HG03460 (cell line): ENCODE results near the gene NR3C2.
"Not testable (repeated sequence)": the region's sequence is repeated elsewhere in the genome, so short reads cannot be mapped to it uniquely, and the experiment has no call there.

Source experiments
- ATAC-seq: cut with Tn5 transposase; IDR thresholded peaks from one replicate; pipeline ENCODE4 v1.9.1; 2021; ENCODE audit not compliant: unreplicated experiment

The NR3C2 gene

DNA sequence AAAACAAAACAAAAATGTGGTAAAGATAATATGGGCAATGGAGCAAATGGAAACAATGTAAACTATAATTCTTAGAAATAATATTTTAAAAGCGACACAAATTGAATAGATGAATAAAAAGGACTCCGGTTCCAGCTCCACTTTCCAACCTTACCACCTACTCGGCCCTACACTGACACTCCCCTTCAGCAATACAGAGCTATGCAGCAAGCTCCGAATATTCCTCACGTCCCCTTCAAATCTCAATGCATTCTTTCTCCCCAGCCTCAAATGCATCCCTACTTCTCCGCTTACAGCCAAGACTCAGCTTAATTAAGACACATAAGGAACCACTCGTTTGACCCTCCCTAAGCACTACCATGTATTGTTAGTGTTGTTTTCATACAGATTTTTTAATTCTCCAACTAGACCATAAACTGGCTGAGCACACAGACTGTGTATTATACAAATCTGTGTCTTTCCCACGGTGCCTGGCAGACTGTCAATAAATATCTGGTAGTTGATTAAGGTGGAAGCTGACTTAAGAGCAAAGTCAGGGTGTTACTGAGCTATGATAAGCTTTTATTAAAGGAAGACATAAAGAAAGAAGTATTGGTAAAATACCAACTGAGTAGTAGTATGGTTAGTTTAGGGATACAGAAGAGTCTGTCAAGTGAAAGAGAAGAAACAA lies 219.1 kb downstream of the NR3C2 start:
- no peak for ATAC-seq

DNA sequence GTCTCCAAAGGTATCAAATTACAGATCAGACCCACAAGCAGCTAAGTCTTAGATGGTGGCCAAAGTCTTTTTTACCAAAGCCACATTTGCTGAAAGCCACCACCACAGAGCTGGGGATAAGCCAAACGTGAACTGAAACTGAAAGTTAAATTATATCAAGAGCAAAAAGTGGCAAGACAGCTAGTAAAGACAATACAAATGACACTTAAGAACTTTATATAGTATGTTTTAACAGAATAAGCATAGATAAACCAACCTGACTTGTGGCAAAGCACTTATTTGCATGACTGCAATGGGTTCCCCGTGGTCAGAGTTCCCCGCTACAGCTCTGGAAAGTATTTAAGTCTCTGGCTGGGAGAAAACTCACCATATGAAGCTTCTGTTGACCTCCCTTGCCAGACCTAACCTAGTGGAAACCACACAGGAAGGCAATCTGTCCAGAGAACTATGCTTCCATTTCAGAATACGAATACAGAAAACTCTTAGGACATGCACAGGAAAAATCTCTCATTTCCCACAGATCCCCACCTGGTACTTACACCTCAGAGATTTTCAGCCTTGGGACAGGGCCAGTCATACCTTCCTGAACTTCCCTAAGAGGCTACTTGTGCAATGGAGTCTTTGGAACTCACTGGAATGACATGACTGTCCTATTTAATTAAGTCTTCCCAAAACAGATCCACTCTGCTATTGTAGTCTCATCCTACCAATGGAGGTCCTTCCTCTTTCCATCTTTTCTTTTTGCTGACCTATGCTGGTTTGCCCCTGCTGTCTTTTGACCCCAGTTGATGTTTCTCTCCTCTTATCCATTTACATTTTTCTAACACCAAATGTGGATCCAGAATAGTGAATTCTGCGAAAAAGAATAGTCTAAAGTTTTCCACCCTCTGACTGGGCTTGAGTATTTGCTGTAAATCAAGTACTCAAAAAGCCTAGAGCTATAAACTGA lies 225.1 kb downstream of the NR3C2 start:
- ATAC-seq: peak; percentile 96

DNA sequence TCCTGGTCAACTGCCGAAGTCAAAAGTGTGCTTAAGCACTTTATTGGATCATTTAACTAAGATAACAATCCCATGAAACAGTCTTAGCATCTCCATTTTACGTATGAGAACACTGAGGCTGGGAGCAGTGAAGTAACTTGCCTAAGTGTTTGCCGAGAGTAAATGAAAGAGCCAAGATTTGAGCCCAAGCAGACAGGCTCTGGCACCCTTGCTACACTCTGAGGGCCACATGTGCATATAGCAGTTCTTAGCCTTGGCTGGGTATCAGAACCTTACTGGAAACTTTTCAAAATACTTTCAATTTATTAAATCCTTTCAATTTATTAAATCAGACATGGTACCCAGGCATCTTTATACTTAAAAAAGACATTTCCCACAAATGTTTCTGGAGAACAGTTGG lies 225.9 kb downstream of the NR3C2 start:
- no peak for ATAC-seq

DNA sequence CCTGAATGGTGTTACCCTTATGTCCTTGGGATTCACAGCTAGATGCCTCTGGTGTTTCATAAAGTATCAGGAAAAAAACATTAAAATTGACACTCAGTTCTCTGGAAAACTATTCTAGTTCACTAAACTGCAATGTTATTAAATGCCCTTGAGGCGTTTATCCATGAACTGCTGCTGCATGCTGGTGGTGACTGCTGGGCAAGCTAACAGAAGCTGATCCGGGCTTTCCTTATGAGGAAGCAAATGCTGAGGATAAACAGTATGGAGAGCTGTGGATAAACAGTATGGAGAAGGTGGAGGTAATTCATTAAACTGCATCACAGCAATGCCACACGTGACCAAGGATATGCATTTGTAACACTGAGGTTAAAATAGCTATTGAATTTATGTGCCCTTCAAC lies 227.0 kb downstream of the NR3C2 start:
- no peak for ATAC-seq

DNA sequence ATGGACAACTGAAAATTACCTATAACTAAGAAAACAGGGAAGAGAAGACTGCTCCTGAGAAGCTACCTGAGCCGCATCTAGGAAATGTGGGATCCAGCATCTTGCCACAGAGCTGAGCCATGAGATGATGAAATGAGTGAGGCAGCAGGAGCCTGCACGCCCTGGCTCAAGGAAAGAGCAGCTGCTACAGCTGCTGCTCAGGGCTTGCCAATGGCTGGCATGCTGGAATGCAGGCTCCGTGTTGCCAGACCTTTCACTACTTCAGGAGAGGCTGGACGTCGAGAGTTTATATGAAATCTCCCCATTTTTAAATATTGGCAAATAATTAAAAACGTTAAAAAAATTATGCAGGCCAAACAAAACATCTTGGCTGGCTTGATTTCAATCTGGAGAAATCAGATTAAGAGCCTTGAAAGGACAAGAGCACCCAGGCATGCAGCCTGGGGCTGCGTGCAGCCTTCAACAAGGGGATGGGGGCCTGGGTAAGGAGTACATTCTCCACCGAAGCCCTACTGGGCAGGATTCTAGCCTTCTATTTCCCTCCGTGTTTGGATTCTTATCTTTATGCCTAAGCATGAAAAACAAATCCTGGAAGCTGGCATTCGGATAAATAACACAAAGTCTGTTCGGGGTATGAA lies 227.6 kb downstream of the NR3C2 start:
- ATAC-seq: no peak

DNA sequence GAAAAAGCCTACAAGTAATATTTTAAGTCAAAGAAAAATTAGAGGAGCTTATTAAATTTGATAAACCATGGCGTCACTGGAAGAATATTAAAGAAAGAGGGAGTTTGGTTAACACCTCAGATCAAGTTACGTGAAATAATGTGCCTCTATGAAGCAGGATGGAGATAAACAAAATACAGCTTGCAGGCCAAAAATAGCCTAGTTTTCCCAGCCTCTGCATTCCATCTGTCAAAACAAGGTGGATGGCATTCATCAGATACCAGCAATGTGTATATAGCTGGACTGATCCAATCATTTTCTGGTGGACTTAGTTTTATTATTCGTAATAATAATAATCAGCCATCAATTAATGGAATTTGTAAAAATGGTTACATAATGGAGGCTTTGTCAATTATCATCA lies 230.7 kb downstream of the NR3C2 start:
- no peak for ATAC-seq

DNA sequence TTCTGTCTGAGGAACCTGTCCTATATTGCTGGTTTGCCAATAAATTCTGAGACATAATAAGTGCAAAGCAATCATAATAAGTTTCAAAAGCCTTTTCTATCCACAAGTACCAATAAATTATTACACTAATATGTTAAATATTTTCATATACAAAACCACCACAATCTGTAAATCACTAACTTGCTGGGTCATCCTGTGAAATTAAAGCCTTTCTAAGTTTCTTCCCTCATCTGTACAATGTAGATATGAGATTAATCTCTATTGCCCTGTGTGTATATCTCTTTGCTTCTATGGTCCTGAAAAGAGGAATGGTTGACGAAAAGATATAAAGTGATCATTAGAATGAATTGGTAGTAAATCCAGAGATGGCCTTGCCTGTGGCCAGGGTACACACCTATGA lies 231.6 kb downstream of the NR3C2 start:
- ATAC-seq: no peak

DNA sequence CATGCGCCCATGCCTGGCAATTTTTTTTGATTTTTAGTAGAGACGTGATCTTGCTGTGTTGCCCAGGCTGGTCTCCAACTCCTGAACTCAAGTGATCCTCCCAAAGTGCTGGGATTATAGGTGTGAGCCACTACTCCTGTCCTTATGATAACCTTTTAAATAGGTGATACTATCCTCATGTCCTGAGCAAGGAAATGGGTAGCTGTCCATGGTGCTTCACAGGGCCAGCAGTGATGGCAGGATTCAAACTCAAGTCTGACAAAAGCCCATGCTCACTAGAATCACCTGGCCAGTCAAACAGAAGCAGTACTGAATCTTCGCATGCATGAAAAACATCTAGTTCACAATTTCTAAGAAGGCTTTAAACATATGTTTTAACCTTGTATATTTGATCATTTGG lies 235.1 kb downstream of the NR3C2 start:
- ATAC-seq: no peak

DNA sequence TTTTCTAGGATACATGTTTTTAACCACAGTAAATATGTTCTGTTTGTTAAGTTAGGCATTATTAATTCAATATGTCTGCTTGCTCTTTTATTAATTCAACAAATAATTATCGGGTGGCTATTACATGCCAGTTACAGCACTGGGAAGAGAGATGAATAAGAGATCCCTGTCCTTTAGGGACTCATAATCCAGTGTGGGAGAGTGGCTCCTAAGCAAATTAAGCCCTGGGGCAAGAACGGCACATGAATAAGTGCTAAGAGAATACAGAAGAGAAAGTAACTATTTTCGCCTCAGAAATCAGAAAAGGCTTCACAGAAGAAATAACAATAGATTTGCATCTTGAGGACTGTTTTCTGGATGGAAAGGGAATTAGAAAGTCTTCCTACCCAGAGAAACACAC lies 236.7 kb downstream of the NR3C2 start:
- ATAC-seq: no peak

DNA sequence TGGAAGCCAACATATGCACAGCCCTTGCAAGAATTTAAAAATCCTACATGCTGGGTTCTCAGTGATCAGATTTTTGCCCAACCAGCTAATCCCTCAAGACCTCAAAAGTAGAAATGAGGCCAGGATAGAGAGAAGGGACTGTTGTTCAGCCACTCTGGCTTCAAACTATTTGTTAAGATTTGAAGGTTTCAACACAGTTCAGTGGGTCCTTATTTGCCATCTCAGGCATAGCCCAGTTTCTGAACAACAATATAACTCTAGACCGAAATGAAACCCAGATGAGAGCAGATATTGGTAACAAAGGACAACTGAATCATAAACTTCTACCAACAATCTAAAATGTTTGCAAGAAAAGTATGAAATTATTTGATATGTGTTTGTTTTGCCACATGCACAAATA lies 237.3 kb downstream of the NR3C2 start:
- no peak for ATAC-seq

DNA sequence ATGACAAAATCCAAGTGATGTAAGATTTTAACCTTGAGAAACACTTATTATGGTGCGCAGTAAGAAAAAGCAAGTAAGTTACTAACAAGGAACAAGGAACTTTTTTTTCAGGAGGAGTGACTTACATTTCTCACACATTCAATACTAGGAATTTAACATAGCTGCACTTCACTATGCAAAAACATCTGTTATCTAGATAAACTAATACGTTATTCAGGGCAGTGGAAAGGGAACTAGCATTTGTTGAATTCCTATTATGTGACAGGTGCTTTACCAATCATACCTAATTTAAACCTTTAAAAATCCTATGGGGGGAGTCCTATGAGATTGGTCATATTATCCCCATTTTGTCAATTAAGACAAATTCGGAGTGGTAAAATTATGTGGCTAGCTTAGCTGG lies 238.0 kb downstream of the NR3C2 start:
- no peak for ATAC-seq

DNA sequence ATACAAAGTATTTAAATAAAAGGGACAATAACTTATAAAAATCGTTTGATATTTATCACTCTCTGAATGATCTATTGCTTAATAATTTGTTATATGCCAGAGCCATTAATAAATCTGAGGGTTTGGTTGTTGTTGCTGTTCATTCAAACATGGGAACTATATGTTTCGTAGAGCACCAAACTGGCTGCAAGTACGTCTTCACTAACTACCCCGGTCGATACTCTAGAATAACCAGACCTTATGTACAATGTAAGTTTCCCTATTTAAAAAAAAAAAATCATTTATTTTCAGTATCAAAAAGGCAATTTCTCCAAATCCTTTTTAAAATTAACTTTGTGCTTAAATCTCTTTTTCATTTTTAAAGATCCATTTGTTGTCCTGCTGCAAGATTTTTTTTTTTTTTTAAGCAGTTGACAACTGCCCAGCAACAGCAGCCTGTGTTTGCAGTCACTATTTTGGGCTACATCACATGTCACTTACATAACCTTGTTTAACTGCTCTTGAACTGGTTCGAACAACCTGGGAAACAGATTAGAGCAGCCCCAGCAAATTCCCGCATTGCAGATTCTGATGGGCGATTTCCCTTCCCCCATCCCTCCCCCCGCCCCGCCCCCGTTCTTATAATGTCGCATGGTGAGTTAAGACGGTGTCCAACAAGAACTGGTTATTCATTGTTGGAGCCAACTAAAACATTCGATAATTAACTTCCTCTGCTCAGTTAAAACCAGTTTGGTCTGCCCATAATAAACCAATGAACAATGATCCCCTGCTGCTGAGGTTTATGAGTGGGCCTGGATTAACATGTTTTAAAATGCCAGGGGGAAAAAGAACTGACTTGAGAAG lies 238.9 kb downstream of the NR3C2 start:
- ATAC-seq: no peak

DNA sequence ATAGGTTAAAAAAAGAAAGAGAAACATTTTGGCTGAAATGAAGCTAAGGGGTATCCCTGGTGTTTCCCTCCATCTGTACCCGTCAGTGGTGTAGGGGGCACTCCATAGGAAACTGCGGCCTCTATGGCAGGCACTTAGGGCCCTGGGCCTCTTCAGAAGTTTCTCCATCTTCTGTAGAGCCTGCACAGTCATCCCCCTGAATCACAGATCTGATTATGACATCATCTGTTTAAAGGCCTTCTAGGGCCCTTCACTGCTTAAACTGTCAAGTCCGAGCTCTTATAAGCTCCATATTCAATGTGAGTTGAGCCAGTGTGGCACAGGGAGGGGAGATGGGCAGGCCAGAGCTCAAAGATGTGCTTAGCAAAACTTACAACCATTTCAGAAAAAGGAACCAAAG lies 241.3 kb downstream of the NR3C2 start:
- ATAC-seq: no peak

DNA sequence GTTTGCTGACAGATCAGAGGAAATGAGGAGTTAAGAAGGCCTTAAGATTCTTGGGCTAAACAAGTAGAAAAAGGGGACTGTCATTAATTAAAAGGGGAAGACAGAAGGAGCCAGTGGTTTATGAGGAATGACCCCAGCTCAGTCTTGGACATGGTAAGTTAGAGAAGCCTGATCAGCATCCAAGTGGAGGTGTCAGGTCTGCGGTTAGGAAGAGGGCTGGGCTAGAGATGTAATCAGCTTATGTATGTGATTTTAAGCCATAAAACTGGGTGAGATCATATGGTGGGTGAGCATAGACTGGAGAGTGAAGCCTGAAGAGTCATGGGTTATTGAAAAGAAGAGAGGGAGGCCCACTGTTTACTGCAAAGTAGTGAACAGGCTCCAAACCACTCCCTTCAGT lies 246.1 kb downstream of the NR3C2 start:
- no peak for ATAC-seq

DNA sequence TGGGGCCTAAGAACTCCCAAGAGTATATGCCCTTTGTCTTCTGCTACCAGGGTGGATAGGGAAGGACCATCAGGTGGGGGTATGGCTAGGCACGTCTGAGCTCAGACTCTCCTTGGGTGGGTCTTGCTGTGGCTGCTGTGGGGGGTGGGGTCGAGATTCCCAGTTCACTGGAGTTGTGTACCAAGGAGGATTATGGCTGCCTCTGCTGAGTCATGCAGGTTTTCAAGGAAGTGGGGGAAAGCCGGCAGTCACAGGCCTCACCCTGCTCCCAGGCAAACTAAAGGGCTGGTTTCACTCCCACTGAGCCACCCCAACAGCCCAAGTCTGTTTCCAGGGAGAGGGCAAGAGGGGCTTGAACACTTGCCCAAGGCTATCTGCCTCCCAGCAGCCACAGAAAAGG lies 249.7 kb downstream of the NR3C2 start:
- ATAC-seq: no peak

DNA sequence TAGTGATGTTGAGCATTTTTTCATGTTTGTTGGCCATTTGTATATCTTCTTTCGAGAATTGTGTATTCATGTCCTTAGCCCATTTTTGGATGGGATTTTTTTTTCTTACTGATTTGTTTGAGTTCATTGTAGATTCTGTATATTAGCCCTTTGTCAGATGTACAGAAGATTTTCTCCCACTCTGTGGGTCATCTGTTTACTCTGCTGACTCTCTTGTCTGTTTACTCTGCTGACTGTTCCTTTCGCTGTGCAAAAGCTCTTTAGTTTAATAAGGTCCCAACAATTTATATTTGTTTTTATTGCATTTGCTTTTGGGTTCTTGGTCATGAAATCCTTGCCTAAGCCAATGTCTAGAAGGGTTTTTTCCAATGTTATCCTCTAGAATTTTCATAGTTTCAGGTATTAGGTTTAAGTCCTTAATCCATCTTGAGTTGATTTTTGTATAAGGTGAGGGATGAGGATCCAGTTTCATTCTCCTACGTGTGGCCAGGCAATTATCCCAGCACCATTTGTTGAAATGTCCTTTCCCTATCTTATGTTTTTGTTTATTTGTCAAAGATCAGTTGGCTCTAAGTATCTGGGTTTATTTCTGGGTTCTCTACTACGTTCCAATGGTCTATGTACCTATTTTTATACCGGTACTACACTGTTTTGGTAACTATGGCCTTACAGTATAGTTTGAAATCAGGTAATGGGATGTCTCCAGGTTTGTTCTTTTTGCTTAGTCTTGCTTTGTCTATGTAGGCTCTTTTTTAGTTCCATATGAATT lies 254.6 kb downstream of the NR3C2 start:
- not testable (repeated sequence) for ATAC-seq

DNA sequence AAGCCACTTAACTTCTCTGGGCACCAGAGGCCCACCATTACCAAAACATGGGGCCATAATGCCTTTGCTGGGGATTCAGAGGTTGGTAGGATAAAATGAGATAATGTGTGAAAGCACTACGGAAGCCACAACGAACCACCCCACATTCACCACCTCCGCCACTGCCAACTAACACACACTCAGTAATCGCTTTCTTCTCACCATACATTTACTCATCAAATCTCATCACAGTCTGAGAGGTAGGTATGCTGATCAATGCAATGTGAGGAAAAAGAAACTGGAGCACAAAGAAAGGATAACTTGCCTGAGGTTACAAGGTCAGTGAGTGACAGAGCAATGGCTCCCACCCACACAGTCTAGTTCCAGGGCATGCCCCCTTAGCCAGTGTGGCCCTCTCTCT lies 257.3 kb downstream of the NR3C2 start:
- ATAC-seq: no peak

DNA sequence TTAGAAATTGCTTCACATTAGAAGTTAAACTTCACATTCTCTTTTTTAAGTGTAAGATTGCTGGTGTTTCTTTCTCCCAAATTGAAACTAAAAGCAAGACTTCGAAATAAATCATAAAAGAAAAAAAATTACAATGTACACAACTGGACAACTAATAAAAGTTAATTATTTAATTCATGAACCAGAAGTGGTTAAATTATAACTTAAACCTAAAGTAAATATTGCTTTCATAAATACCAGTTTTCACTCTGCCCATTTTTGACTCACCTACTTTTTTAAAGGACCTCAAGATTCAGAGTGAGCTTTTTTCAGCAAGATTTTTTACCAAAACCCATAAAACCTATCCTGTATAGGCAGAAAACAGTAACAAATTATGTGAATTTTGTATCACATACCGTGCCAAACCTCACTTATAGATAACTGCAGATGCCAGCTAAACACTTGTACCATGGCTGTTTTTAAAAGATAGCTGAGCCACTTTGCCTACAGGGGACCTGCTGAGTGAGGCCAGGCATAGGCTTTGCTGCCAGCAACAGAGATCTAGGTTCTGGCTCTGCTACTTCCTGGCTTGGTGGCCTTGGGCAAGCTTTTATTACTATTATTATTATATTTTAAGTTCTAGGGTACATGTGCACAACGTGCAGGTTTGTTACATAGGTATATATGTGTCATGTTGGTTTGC lies 259.8 kb downstream of the NR3C2 start:
- ATAC-seq: no peak

DNA sequence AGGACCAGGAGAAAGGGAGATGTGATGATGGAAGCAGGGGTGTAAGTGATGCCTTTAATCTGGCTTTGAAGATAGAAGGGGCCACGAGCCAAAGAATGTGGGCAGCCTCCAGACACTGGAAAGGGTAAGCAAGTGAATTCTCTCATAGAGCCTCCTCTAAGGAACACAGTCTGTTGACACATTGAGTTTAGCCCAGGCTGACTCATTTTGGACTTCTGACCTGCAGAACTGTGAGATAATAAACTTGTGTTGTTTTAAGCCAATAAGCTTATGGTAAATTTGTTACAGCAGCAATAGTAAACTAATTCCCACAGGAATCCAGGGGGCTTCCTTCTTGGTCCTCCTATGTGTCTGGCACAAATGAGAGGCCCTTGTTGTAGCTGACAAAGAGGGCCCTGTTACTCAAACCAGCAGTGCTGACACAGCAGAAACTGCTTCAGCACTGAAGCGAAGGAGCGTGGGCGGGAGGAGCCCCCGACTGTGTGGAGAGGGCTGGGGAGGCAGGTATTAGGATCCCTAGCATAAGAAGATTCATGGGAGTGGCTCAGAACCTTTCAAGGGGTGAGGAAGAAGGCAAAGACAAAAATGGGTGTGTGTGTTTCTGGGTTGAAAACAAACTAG lies 268.7 kb downstream of the NR3C2 start:
- ATAC-seq: no peak
